Left colon (tissue), 2 donors: Measurements from ENCODE around the gene BTBD2. TPM values are rescaled to one million over a fixed set of nuclear protein-coding genes. Genes with fewer than 3 reads are reported as not detected.
A peak's percentile ranks its signal among the peaks of the same experiment; 100 is the strongest.

Source experiments
- ATAC-seq: fragments of 200-7000 bp; cut with Tn5 transposase; one replicate; pipeline ENCODE4 v1.9.1; 2020; ENCODE audit warnings: mild to moderate bottlenecking, moderate library complexity
- DNase-seq, 2 donors: peaks; one replicate each; pipeline ENCODE4 v3.0.0-alpha.2; 2020
- intact Hi-C, 2 donors: fragments of 100-400 bp; cut with DNase I in 1 of 2; cut with micrococcal nuclease in 1 of 2; formaldehyde crosslinking; loops; one replicate each; pipeline versions ENCODE4 v1.11.2 to v1.14.0; 2022; cut with DNase I, micrococcal nuclease
- total RNA-seq, 2 donors: library from RNA; stranded (reverse); fragmentation: NEBNext Ultra II Directional; extraction: Animal tissue kit (Norgen Biotek cat#: 25700); gene quantifications; one replicate each; pipeline ENCODE4 v1.2.1, GENCODE V29; 2021
- donor health status: DM: no; HTN: no; CAD: no.
- donor health status: DM: yes; HTN: yes; CAD: no.

The BTBD2 gene
- total RNA-seq, 2 donors from 2014 or later: 73.1 to 73.7 TPM

DNA sequence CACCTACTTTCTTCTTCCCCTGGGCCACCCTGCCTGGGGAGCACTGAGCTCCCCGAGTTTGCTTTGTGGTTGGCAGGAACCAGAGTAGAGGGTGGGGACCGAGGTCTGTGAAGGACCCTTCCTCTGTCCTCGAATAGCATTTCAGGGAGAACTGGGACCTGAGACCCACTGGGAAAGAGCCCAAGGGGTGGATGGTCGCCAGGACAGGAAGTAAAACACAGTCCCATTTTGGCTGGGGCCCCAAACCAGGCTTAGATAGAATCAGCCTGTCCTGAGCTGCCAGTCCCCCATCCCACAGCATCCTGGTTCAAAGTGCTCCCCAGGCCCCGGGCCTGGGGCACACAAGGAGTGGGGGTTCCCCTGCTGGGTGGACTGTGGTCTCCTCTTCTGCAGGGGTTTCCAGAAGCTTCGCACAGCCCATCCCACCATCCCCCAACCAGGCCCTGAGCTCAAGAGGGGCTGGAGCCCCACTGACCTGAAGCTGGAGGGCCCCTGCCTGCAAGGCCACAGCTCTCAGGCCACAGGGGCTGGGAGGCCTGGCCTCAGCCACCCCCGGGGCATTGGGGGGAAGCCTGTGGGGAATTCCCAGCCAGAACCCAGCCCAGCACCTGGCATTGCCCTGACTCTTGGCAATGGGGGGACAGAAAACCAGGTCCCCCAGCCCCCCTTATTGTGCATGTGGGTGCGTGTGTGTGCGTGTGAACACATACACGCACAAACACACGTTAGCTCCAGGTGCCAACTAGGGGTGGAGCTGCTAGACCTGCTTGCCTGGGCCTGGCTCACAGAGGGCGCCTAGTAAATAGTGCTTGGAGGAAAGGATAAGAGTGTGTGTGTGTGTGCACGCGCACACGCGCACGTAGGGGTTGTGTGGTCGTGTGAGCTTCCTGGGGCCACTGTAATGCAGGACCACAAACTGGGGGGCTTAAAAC lies 36.5 kb upstream of the BTBD2 start:
- peak; percentile 18 for ATAC-seq
- intact Hi-C loops: no loop called here
- peak; percentile 72 to 81 for DNase-seq

DNA sequence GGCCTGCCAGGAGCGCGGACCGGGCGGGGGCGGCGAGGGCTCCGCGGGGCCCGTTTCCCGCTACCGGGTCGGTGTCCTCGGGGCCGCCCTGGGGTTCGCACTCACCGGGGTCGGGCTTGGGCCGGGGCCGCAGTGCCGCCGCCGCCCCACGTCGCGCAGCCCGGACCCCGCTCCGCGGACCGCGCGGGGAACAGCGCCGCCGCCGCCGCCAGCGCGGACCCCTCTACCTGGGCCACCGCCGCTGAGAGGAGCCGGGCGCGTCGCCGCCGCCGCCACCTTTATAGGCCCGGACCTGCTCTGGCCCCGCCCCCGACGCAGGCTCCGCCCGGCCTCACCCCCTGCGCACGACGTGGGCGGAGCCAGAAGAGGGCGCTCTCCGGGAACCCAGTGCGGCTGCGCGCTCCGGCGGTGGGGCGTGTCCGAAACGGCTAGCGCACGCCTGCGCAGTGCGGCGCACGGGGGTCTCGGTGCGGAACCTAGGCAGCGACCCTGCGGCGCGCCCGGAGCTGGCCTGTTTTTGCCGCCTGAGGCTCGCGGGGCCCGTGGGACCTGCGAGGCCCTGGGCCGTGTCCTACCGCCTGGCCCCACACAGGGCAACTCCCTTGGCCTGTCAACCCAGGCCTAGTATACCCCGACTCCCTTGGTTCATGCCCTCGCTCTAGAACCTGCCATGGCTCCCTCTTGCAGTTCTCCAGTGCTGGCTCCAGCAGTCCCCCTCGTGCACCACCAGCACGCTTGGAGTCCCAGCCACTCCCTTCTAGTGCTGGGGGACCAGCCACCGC lies 35.7 kb upstream of the BTBD2 start, which contains the start of gene MKNK2:
Gene MKNK2, minus strand, starts transcription at position 254 of the 782 bp plus-strand sequence. CDS start 393 bp downstream, outside the sequence.
- intact Hi-C loops: no loop called here
- DNase-seq: peak; percentile 82 to 96
- peak; percentile 51 for ATAC-seq

DNA sequence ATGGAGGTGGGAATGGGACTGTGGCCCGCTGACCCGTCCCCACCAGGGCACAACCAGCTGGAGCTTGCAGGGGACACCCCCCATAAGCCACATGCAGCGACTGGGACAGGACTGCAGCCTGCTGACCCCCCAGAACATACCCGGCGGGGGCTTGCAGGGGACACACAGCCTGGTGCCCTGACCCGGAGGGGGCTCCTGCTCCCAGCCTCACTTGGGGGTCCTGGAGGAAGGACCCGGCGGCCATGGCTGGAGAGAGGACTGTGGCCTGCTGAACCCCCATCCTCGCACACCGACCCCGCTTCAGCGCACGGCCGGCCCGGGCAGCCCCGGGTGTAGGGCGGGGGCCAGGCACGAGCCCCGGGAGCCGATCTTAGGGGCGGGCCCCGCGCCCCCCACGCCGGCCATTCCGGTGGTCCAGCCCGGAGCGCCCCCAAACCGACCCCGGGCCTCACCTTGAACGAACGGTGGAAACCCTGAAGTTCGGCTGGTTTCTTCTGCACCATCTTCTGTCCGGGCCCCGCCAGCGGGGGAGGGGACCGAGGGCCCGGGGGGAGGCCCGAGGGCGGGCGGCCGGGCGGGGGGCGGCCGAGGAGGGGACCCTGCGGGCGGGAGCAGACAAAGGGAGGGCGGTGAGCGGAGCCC lies 35.0 kb upstream of the BTBD2 start:
- intact Hi-C loops: no loop called here
- peak; percentile 9 for ATAC-seq
- DNase-seq: peak in 1 of 2 donors; percentile 52

DNA sequence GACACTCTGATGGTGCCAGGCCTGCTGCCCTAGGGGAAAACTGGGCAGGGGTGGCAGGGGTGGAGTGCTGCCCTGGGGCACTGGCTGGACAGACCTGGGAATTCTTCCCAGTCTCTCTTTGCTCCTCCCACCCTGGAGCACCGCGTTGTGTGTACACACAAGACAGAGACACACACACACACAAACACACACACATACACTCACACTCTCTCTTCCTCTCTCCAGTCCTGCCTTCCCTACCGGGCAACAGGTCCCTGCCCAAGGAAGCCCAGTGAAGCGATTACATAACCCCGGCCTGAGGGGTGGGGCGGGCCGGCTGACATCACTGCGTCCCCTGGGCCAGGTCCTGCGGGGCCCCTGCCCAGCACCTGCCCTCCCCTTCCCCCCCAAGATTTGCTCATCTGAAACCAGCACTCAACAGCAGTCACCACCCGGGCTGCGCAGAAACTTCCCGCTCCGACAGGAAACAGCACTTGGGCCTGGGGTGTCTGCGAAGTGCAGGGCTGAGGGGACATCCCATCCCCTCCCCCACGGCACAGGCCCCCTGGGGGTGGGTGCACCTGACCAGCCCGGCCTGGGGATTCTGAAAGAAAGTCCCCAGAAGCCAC lies 34.3 kb upstream of the BTBD2 start:
- DNase-seq (peak; percentile 86 to 90), ATAC-seq (peak; percentile 64)
- intact Hi-C loops: no loop called here

DNA sequence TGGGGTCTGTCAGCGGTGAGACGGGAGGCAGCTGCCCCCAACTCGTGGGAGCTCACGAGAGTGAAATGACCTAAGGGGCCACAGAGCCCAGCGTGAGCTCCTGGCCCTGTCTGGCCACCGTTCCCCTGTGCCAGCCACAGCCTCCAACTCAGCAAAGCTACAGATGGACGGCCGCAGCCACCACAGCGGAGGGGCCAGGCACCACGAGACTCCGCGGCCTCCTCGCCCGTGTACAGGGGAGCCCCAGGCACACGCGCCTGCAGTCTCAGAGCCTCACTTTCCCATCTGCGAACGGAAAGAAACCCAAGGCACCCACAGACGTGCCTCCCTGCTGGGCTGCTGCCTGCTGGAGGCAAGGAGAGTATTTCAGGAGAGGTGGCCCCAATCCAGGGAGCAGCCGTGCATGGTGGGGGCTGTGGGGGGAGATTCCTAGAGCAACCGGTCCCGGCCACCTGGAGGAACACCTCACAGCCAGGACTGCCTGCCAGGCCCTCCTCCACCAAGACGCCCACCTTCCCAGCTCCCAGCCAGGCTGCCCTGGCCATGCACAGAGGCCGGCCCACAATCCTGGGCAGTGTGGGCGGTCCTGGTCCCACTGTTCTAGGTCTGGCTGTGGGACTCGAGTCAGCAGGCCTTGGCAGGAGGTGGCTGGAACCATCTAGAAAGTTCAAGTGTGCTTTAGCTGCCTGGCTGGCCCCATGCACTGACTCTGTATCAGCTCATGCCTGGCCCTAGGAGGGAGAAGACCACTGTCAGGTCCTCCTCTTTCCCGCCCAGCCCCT lies 33.6 kb upstream of the BTBD2 start:
- DNase-seq (no peak), ATAC-seq (peak; percentile 0)
- intact Hi-C loops: no loop called here

DNA sequence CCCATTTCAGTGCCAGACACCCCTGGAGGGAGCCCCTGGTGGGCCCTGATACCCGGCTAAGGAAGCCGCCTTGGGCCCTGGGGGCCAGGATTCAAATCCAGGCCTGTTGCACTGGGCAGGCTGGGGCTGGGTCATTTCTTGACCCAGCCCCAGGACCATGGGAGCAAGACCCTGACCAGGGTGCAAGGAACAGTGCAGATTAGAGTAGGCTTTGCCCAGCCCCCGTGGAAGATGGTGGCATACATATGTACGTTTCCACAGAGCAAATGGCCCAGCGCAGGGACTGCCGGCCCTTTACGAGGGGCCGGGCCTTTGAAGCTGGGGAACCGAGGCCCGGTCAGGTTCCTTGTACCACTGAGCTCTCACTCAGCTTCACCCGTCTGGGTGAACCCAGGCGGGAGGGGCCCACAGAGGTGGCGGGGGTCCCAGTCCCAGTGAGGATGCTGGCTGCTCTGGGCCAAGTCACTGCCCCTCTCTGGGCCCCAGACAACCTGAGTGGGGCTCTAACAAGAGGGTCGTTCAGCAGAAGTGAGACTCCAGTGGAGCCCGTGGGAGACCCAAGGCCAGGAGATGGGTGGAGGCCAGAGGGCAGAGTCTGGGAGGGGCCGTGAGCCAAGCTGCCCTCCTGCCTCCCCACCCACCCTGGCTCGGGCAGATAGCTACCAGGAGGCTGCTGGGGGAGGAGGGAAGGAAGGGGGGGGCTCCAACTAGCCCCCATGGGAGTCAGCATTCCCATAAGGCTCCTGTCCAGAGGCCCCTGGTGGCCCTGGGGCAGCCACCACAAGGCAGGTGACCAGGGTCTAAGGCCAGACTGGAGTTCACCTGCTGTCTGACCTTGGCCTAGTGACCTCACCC lies 32.8 kb upstream of the BTBD2 start:
- DNase-seq (no peak), ATAC-seq (no peak)
- intact Hi-C loops: no loop called here

DNA sequence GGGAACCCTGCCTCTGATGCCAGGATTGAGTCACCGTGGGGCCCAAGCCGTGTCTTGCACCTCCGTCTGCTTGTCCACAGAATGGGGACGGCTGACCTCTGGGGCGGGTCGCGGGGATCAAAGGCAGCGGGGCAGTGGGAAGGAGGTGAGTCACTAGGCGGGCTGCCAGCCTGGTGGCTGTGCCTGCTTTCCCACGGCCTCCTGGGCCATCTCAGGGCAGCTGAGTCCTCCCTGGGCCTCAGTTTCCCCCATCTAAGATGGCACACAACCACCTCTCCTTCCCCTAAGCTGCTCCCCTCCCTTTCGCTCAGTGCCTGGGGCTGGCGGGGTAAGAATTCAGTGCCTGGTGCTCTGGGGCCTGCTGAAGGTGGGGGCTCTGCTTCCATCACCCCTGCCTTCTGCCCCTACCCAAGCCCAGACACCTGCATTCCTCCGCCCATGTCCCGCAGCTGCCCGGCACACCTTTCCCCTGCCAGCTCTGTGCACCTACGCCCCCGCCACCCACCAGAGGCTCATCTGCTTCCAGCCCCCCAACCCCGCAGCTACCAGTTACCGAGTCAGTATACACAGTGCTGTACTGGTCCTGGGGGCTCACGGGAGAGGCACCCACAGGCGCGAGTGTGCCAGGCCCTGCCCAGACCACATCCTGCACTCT lies 32.1 kb upstream of the BTBD2 start:
- intact Hi-C loops: no loop called here
- DNase-seq (peak in 1 of 2 donors; percentile 56), ATAC-seq (no peak)

DNA sequence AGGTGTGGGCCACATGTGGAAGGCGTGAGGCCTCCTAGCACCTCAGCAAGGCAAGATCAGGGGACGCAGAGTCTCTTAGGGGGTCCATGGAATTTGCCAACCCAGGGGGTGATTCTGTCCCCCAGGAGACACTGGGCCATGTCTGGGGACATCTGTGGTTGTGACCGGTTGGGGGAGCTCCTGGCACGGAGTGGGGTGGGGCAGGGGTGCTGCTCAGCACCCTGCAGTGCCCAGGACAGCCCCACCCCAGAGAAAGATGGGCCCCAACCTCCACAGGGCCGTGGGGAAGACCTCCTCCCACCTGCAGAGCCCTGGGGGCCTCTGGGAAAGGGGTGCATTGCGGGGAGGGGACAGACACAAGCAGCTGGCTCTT lies 31.5 kb upstream of the BTBD2 start:
- ATAC-seq (no peak), DNase-seq (no peak)
- intact Hi-C loops: no loop called here

DNA sequence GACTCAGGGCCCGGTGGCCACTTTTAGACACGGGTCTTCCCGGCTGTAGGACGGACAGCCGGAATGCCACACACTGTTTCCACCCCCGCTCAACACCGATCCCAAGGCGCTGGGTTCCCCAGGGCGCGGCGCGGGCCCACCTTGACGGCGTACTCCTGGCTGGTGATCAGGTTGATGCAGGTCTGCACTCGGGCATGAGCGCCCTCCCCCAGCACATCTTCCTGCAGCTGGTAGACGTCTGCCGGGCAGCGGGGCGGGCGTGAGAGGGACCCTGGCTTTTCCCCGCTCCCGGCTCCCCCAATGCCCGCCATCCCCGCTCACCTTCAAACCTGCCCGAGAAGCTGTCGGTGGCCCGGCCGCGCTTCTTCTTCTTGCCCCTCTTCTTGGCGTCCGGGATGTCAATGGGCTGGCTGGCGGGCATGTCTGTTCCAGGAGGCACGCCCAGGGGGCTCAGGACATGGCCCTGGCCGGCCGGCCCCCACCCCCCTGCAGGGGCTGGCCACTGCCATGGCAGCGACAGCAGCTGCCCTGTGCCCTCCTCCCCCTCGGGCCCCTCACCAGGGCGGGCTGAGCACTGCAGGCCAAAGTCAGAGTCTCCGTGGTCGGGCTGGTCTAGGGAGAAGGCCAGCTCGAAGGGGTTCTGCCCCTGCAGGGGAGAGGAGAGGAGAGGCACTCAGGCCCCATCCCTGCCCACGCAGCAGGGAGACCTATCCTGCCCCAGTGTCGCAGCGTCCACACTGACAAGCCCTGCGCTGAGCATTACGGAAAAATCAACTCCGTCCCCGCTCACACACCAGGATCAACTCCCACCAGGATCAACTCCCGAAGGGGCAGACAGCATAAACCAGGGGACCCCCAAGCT lies 30.8 kb upstream of the BTBD2 start:
- intact Hi-C loops: no loop called here
- DNase-seq (no peak), ATAC-seq (no peak)

DNA sequence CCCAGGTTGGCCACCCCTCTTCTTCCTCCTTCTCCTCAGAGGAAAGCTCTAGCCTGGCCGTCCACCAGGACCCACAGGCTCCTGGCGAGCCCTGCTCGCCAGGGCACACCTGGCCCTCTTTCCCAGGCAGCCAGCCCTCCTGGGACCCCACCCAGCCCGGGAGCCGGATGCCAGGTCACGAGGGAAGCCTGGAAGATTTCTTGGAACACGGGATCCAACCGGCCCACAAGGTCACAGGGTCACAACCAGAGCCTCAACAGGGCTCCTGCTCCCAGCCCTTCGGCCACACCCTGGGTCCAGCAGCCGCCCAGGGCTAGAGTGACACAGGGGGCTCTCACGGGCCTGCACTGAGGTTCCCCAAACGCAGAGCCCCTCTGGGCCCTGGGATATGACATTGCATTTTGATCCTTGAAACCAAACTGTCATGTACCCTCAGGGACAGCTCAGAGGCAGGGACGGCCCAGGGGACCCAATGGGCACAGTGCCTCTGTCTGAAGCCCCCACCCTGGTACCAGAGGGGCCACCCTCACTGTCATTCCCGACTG lies 30.1 kb upstream of the BTBD2 start:
- ATAC-seq (no peak), DNase-seq (no peak)
- intact Hi-C loops: no loop called here

DNA sequence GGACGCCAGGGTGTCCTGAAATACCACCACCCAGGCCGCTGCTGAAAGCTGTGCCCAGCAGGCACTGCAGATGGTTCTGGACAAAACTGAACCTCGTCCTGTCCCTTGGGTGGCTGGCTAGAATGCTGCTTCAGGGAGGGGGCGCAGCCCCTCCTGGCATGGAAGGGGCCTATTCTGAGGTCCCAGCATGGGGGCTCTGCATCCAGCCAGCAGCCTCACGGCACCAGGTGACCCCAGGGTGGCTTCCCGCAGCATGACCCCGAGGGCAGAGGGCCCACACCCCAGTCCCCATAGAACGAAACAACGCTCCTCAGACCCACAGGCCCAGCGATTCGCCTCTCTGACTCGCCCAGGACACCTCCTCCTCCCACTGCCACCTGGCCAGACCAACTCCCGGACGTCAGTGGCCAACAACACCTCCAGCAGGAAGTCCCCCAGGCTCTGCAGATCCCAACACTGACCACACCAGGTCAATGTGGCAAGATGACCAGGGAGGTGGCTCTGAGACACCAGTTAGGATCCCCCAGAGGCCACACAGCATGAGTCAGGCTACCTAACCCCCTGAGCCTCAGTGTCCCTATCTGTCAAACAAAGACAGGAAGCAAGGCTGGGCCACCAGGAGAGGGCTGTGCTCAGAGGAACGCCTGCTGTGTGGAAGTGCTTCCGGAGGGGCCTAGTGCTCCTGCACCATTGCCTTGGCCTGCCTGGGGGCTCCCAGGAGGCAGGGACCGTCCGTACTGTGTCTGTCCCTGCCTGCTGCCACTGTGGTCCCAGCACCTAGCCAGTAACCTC lies 29.4 kb upstream of the BTBD2 start:
- ATAC-seq: no peak
- intact Hi-C loops: no loop called here

DNA sequence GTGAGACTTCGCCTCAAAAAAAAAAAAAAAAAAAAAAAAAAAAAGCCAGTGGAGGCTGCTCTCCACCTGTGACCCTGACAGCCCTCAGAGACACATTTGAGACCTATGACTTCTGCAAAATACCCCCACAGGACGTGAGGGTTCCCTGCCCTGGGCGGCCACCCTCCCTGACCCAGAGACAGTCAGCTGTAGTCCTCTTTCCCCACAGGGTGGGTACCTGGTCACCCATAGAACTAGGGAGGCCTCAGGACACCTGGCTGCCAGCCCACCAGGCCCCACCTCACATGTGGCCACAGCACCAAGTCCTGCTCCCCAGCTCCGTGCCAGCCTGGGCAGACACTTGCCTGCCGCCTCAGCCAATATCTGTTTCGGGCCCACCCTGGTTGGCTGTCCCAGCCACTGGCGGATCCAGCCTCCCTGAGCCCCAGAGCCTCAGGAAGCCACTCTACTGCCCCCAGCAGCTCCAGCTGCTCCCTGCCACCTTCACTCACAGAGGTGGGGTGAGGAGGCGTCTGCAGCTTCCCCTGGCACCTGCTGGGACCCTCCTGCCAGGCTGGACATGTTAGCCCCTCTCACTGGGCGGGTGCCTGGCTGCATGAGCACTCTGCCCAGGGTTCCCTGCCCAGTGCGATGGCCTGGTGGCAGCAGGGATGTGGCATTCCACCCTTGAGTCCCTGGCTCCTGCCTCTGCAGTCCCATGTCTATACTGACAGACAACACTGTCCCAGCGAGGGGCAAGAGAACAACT lies 28.6 kb upstream of the BTBD2 start:
- DNase-seq: peak; percentile 16 to 30
- ATAC-seq: no peak
- intact Hi-C loops: no loop called here

More for the DNA sequence above, 29.4 kb upstream of the BTBD2 start:
- no peak for DNase-seq

DNA sequence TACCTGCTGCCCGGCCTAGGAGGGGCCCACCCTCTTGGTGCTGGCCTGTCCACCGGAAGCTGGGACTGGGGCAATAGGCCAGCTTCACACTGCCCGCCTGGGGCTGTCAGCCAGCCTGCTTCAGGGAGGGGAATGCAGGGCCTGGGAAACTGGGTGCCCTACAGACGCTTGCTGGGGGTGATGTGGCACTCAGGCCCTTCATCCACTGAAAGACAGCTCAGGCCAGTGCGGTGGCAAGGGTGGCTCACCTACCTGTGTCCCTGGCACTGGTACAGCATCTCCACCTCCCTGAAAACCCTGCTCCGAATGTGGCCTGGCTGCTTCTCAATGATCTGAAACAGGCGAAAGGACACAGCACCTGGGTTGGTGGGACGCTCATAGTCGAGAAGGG lies 27.7 kb upstream of the BTBD2 start:
- DNase-seq: peak in 1 of 2 donors; percentile 20
- ATAC-seq: no peak
- intact Hi-C loops: no loop called here
